ENCODE data around the gene KCNJ5. TPM values are rescaled to one million over a fixed set of nuclear protein-coding genes. Genes with fewer than 3 reads are reported as not detected.

Gene KCNJ5
- under 0.01 TPM in 1 of 2 replicates, not detected in the other for total RNA-seq (2014; rRNA removed; shearing (Covaris generic))
- polyA plus RNA-seq (2016; fragmentation: Nextera tagmentation; extraction: Ambion mirVana): not detected in 2 replicates

GRCh38 chr11:128890543-128891368 lies at the start of gene KCNJ5:
Gene KCNJ5, plus strand, starts transcription at chr11:128891356. Its CDS starts 19,918 bp downstream, at chr11:128911274.
- H3K36me3 ChIP-seq (ENCODE audit: low read depth): no peaks in the 10 kb centered on the region
- no peaks in the 10 kb centered on the region for H4K20me1 ChIP-seq (ENCODE audit: insufficient read depth)
- peak within 1 kb of the TSS; percentile 62 for H3K4me3 ChIP-seq
- no peak within 1 kb of the TSS for H3K27ac ChIP-seq
- no peaks in the 10 kb centered on the region for H3K79me2 ChIP-seq (ENCODE audit: insufficient read depth)
- peak; percentile 70 for DNase-seq
- TF ChIP-seq EZH2phosphoT487 (IDR thresholded peaks at IDR 0.05; ENCODE audit: insufficient read depth, low read depth): no peak
- no peak for TF ChIP-seq EZH2 (IDR thresholded peaks at IDR 0.05; ENCODE audit: insufficient read depth, poor library complexity, severe bottlenecking)
- 2% methylated on average over 63 to 85 of the region's 85 CpGs for WGBS, 2 experiments (ENCODE audit: low coverage in 1 of 2, low lambda C conversion rate in 2 of 2, missing lambda C conversion rate in 2 of 2)
- peak within 1 kb of the TSS; percentile 79 for H3K4me2 ChIP-seq (ENCODE audit: unreplicated experiment)
- no peaks in the 10 kb centered on the region for H3F3A ChIP-seq (ENCODE audit: insufficient read depth)
- no peaks in the 10 kb centered on the region for H3K9me2 ChIP-seq (ENCODE audit: insufficient read depth)
- no peaks in the 10 kb centered on the region for H3K9me3 ChIP-seq (ENCODE audit: low read depth)
- no peak within 1 kb of the TSS; the same call in 1 of the 2 replicates for H3K9ac ChIP-seq
- in situ Hi-C loops (cut with MboI): no loop called here
- peaks cover 6% of the 10 kb centered on the region; the same call in 1 of the 2 replicates for H3K27me3 ChIP-seq (replicated peaks; ENCODE audit: insufficient read depth)
- H3K4me1 ChIP-seq (ENCODE audit: insufficient read depth): no peaks in the 10 kb centered on the region
- peak within 1 kb of the TSS; percentile 62; the same call in 1 of the 2 replicates for H2AFZ ChIP-seq

DNA sequence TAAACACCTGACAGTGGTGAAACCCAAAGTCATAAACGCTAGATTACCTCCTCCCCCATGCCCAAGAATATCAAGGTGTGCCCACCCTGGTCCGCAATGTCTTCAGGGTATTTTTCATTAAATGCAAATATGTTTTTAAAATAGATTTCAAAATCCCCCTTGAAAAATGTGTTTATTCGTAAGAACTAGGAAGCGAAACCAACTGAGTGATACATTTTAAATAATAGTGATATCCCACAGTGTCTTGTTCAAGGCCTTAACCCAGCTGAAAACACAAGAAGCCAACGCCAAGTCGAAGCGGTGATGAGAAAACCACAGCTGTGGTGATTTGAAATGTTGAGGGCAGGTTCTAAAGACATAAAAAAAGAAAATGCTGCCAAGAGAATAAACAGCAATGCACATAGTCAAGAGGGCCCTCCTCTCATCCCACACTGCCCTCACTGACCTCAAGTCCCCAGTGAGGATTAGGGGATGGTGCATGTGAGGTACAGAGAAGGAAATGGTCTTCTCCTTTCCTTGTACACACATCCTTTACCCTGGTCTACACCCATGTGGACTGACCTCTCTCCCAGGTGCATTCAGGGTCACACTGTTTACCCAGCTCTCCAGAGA lies 49.6 kb upstream of the KCNJ5 start:
- Histone ChIP-seq H4K20me1 (ENCODE audit: insufficient read depth) (no peaks in the 10 kb centered on the region), H3F3A (ENCODE audit: insufficient read depth) (no peaks in the 10 kb centered on the region), H3K9ac (no peak overlapping the region), H3K79me2 (ENCODE audit: insufficient read depth) (no peaks in the 10 kb centered on the region), H3K36me3 (ENCODE audit: low read depth) (no peaks in the 10 kb centered on the region), H3K27ac (no peak overlapping the region), H3K9me2 (ENCODE audit: insufficient read depth) (no peaks in the 10 kb centered on the region), H3K4me1 (ENCODE audit: insufficient read depth) (no peaks in the 10 kb centered on the region), H3K4me2 (ENCODE audit: unreplicated experiment) (no peak overlapping the region), H3K4me3 (no peak overlapping the region), H3K27me3 (replicated peaks; ENCODE audit: insufficient read depth) (peaks cover 44% of the 10 kb centered on the region), H3K9me3 (ENCODE audit: low read depth) (no peaks in the 10 kb centered on the region), H2AFZ (no peak overlapping the region)
- 85 to 87% methylated on average over 7 of the region's 7 CpGs for WGBS, 2 experiments (ENCODE audit: low coverage in 1 of 2, low lambda C conversion rate in 2 of 2, missing lambda C conversion rate in 2 of 2)
- in situ Hi-C loops (cut with MboI): no loop called here
- TF ChIP-seq EZH2 (IDR thresholded peaks at IDR 0.05; ENCODE audit: insufficient read depth, poor library complexity, severe bottlenecking) (no peak), EZH2phosphoT487 (IDR thresholded peaks at IDR 0.05; ENCODE audit: insufficient read depth, low read depth) (no peak)
- DNase-seq: no peak

DNA sequence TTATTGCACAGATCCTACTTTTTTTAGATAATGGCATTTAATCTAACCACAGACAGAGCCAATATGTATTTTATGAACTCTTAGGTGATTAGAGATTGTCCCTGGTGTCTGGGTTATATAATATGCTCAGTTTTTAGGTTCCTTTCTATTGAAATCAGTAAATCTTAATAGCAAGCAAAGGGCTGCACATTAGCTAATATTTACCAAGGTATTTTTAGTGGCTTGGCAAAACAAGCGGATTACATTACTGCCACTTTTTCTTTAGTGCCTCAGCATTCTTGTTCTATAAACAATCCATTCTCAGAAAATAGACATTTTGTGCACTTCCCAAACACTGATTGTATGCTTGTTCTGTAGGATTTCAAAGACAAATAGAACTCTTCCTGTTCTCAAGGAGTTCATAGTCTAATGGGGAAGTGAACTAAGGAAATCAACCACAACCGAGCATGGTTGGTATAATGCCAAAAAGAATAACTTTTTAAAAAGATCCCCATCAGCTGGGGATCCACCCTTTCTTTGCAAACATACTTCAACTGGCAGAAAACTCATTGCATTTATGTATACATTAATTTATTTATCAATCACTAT lies 47.9 kb upstream of the KCNJ5 start:
- peaks cover 44% of the 10 kb centered on the region for H3K27me3 ChIP-seq (replicated peaks; ENCODE audit: insufficient read depth)
- H3K4me2 ChIP-seq (ENCODE audit: unreplicated experiment): no peak overlapping the region
- H2AFZ ChIP-seq: no peak overlapping the region
- no peak for DNase-seq
- no peak overlapping the region for H3K27ac ChIP-seq
- no peaks in the 10 kb centered on the region for H3K9me3 ChIP-seq (ENCODE audit: low read depth)
- H4K20me1 ChIP-seq (ENCODE audit: insufficient read depth): no peaks in the 10 kb centered on the region
- H3K4me3 ChIP-seq: no peak overlapping the region
- 24 to 40% methylated on average over 2 of the region's 2 CpGs for WGBS, 2 experiments (ENCODE audit: low coverage in 1 of 2, low lambda C conversion rate in 2 of 2, missing lambda C conversion rate in 2 of 2)
- H3K4me1 ChIP-seq (ENCODE audit: insufficient read depth): no peaks in the 10 kb centered on the region
- no peaks in the 10 kb centered on the region for H3K9me2 ChIP-seq (ENCODE audit: insufficient read depth)
- TF ChIP-seq EZH2 (IDR thresholded peaks at IDR 0.05; ENCODE audit: insufficient read depth, poor library complexity, severe bottlenecking) (no peak), EZH2phosphoT487 (IDR thresholded peaks at IDR 0.05; ENCODE audit: insufficient read depth, low read depth) (no peak)
- H3F3A ChIP-seq (ENCODE audit: insufficient read depth): no peaks in the 10 kb centered on the region
- in situ Hi-C loops (cut with MboI): no loop called here
- H3K79me2 ChIP-seq (ENCODE audit: insufficient read depth): no peaks in the 10 kb centered on the region
- no peak overlapping the region for H3K9ac ChIP-seq
- no peaks in the 10 kb centered on the region for H3K36me3 ChIP-seq (ENCODE audit: low read depth)

- no peaks in the 10 kb centered on the region for H4K20me1 ChIP-seq (ENCODE audit: insufficient read depth)
Observed at GRCh38 chr11:128845334-128845780, 45.8 kb upstream of the KCNJ5 start.

More at GRCh38 chr11:128845334-128845780, 45.8 kb upstream of the KCNJ5 start:
- no peak for DNase-seq
- in situ Hi-C loops (cut with MboI): no loop called here
- no peak overlapping the region for H3K27ac ChIP-seq
- H2AFZ ChIP-seq: no peak overlapping the region
- no peak overlapping the region for H3K4me2 ChIP-seq (ENCODE audit: unreplicated experiment)
- H3K79me2 ChIP-seq (ENCODE audit: insufficient read depth): no peaks in the 10 kb centered on the region
- no peaks in the 10 kb centered on the region for H3K36me3 ChIP-seq (ENCODE audit: low read depth)
- H3F3A ChIP-seq (ENCODE audit: insufficient read depth): no peaks in the 10 kb centered on the region
- 64 to 72% methylated on average over 2 of the region's 2 CpGs for WGBS, 2 experiments (ENCODE audit: low coverage in 1 of 2, low lambda C conversion rate in 2 of 2, missing lambda C conversion rate in 2 of 2)
- no peak overlapping the region for H3K9ac ChIP-seq
- H3K9me2 ChIP-seq (ENCODE audit: insufficient read depth): no peaks in the 10 kb centered on the region
- no peak overlapping the region for H3K4me3 ChIP-seq
- TF ChIP-seq EZH2phosphoT487 (IDR thresholded peaks at IDR 0.05; ENCODE audit: insufficient read depth, low read depth): no peak
- TF ChIP-seq EZH2 (IDR thresholded peaks at IDR 0.05; ENCODE audit: insufficient read depth, poor library complexity, severe bottlenecking): no peak
- H3K4me1 ChIP-seq (ENCODE audit: insufficient read depth): no peaks in the 10 kb centered on the region
- H3K9me3 ChIP-seq (ENCODE audit: low read depth): no peaks in the 10 kb centered on the region
- H3K27me3 ChIP-seq (replicated peaks; ENCODE audit: insufficient read depth): peaks cover 40% of the 10 kb centered on the region
